Epithelial cell of prostate (primary cell): ENCODE results near the gene TMEM95.
"Not testable (repeated sequence)": the region's sequence is repeated elsewhere in the genome, so short reads cannot be mapped to it uniquely, and the experiment has no call there.

ENCODE experiments used
- DNase-seq: peaks from one replicate; pipeline ENCODE4 v3.0.0-alpha.2; 2011; ENCODE audit warnings: low read depth, low spot score
- H3K27ac ChIP-seq: fragments of 450-650 bp; 2 replicates; pipeline ENCODE4 v1.5.1; 2017; ENCODE audit warnings: mild to moderate bottlenecking

TMEM95 gene

DNA sequence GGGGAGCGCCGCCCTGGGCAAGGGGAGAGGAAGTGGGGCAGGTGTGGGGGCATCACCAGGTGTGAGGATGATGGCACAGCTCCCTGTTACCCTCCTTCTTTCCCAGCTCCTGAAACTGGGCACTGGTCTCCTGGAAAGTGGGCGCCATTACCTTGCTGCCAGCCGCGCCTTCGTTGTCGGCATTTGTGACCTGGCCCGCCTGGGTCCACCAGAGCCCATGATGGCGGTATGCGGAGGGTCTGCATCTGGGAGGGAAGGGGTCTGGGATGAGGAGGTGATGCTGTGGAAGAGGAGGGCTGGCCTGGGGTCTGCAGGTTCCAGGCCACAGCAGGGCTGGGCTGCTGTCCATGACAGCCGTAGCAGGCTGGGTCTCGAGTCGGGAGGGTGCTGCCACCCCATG, 13.1 kb upstream of the TMEM95 start:
- DNase-seq: no peak
- H3K27ac ChIP-seq: no peak overlapping the region

DNA sequence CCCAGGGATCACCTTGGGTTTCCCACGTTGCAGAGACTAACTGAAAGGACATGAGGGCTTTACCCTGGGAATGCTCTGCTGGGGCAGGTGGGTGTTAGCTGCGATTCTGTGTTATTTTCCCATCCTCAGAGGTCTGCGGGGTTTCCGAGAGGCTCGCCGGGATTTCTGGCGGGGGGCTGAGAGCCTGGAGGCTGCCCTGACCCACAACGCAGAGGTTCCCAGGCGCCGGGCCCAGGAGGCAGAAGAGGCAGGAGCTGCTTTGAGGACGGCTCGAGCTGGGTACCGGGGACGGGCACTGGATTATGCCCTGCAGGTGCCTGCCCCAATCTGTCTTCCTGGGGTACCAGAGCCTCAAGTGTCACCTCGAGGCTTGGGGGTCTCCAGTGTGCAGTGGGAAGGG, 11.7 kb upstream of the TMEM95 start:
- no peak overlapping the region for H3K27ac ChIP-seq
- DNase-seq: no peak

DNA sequence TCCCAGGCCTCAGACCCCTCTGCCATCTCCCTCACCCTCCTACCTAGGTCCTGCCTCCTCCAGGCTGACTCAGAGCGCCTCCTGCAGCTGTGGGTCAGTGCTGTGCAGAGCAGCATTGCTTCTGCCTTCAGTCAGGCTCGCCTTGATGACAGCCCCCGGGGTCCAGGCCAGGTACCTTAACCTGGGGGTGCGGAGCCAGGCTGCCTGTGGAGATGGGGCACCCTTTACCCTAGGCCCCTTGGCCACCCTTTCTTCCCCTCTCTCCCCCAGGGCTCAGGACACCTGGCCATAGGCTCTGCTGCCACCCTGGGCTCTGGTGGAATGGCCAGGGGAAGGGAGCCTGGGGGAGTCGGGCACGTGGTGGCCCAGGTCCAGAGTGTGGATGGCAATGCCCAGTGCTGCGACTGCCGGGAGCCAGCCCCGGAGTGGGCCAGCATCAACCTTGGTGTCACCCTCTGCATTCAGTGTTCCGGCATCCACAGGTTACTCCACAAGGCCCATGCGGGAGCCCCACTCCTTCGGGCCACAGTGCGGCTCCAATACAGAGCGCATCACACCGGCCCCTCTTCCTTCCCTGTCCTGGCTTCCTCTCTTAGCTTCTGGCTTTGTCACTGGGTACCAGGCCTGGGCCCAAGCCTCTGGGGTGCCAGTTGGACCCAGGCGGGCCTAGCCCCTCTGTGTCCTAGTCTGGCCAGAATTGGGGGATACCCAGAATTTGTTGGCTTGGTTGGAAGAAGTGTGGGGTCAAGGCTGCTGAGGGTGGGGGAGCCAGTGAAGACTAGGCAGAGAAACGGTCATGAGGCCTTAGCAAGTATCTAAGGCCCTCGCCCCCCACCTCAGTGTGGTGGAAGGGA, 8.0 kb upstream of the TMEM95 start:
- H3K27ac ChIP-seq: no peak overlapping the region
- DNase-seq: no peak

DNA sequence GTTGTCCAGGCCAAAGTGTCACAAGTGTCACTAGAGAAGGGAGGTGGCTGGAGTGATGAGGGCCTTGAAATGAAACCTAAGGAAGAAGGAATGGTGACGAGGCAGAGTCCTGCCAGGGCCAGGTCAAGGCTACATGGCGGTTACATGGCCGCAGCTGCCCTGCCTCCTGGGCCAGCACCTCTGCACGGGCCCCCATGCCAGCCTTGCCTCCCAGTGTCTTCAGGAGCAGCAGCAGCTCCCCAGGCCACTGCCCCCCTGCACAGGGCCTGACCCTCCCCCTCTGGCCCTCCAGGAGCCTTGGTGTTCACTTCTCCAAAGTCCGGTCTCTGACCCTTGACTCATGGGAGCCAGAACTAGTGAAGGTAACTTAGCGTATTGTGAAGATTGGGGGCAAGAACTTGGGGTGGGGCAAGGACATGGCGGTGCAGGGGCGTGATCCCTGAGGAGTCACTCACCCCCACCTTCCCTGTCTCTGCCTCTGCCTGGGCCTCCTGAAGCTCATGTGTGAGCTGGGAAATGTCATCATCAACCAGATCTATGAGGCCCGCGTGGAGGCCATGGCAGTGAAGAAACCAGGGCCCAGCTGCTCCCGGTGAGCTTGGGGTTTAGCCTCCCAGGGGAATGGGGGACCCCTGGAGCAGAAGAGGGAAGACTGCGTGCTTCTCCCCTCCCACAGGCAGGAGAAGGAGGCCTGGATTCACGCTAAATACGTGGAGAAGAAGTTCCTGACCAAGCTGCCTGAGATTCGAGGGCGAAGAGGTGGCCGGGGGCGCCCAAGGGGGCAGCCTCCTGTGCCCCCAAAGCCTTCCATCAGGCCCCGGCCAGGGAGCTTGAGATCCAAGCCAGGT, 7.1 kb upstream of the TMEM95 start:
- no peak for DNase-seq
- no peak overlapping the region for H3K27ac ChIP-seq

DNA sequence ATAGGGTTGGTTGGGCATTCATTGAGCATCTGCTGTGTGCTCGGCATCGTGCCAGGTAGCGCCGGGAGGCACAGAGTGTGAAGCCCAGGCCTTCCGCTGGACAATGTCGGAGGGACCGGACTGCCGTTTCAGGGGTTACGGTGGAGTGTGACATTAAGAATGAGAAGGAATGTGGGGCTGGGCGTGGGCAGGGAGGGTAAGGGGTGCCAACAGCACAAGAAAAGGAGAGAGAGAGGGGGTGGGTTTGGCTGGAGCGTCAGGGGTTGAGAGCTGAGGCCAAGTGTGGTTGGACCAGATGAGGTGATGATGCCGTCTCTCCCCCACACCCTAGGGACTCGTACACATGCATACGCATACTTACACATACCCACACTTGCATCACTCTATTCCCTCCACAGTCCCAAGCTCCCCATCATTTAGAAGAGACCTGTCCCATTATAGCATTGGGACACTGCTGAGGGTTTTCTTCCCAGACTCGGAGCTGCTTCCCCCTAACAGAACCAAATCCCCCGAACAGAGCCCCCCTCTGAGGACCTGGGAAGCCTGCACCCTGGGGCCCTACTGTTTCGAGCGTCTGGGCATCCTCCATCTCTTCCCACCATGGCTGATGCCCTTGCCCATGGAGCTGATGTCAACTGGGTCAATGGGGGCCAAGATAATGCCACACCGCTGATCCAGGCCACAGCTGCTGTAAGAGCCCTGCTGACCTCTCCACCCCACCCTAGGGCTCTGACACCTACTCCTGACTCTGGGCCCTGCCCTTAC, 6.3 kb upstream of the TMEM95 start:
- DNase-seq: no peak
- no peak overlapping the region for H3K27ac ChIP-seq

DNA sequence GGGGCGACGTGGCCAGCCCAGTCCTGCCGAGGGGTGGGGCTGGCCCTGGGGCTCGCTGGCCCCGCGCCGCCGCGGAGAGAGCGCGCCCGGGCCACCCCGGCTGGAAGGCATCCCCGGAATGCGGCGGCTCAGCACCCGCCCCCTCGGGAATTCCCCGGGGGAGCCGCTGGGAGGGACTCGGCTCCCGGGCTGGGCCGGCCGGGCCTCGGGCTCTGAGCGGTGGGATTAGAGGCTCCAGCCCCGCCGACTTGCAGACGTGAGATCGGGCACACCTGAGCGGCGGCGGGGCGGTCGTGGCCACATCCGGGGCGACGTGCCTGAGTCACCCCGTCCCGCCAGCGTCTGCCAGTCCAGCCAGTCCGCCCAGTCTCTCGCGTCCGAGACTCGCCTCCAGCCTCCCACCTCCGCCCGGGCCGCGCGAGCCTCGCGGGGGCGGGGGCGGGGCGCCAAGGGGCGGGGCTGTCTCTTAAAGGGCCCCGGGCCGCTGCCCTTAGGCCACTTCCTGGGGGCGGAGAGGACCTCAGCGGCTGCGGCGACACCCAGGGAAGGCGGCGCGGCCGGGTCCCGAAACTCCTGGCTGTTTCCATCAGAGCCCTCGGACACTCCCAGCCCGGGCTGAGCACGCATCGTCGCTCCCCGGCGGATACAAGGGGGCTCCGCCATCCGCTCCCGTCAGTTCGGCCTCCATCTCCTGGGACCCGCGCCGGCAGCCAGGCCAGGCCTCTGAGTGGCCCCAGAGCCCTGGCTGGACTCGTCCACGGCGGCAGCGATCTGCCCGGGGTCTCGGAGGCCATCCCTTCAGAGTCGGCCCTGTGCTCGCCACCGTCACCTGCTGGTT, 3.1 kb upstream of the TMEM95 start, which contains the start of gene KCTD11:
Gene KCTD11, plus strand, starts transcription at position 498 of the 838 bp plus-strand sequence.
- peak; percentile 97 for DNase-seq
- H3K27ac ChIP-seq: peak within 1 kb of the TSS; percentile 100

DNA sequence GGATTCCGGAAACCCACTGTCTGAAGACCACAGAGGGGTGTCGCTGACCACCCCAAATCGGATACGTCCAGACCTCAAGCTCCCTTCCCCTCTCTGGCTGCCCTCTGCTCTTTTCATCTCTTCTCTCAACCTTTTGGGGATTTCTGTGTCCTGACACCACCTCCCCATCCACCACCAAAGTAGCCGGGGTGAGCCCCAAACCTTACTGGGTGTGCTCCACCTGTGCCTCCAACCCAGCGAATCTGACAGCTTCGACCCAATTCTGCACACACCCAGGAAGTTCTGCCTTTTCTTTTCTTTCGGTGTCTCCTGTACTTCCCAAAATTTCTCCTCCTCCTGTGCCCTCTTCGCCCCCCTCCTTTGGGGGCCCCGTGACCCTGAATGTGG, 2.5 kb upstream of the TMEM95 start:
- H3K27ac ChIP-seq: peak overlapping the region; percentile 100
- no peak for DNase-seq

DNA sequence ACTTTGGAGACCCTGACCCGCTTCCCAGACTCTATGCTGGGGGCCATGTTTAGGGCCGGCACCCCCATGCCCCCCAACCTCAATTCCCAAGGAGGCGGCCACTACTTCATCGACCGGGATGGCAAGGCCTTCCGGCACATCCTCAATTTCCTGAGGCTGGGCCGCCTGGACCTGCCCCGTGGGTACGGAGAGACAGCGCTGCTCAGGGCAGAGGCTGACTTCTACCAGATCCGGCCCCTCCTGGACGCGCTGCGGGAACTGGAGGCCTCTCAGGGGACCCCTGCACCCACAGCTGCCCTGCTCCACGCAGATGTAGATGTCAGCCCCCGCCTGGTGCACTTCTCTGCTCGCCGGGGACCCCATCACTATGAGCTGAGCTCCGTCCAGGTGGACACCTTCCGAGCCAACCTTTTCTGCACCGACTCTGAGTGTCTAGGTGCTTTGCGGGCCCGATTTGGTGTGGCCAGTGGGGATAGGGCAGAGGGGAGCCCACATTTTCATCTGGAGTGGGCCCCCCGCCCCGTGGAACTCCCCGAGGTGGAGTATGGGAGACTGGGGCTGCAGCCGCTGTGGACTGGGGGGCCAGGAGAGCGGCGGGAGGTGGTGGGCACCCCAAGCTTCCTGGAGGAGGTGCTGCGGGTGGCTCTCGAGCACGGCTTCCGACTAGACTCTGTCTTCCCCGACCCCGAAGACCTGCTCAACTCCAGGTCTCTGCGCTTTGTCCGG, 1.9 kb upstream of the TMEM95 start:
- no peak for DNase-seq
- H3K27ac ChIP-seq: peak overlapping the region; percentile 100

DNA sequence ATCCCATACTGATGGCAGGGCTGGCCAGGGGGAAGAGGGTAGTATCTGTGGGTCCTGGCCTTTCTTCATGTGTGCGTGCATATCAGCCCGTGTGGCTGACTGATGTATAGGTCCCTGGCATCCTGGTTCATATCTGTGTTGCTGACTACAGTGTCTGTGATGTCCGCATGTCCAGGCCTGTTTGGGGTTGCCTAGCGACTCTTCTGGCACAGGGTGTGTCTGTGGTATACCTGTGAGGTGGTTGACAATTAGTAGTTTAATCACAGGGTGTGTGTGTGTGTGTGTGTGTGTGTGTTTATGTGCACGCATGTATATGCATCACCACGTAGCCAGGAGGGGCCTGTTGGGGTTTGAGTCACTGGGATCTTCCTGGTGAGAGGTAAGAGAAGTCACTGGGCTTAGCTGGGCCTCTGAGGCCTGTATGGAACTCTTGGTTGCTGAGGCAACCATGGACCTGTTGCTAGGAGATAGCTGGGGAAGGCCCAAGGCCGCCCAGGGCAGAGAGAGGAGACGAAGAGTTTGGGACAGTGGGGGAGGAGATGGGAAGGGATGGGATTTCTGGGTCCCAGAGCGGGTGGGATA, 603 bp upstream of the TMEM95 start:
- H3K27ac ChIP-seq: peak overlapping the region; percentile 100
- peak; percentile 100 for DNase-seq

DNA sequence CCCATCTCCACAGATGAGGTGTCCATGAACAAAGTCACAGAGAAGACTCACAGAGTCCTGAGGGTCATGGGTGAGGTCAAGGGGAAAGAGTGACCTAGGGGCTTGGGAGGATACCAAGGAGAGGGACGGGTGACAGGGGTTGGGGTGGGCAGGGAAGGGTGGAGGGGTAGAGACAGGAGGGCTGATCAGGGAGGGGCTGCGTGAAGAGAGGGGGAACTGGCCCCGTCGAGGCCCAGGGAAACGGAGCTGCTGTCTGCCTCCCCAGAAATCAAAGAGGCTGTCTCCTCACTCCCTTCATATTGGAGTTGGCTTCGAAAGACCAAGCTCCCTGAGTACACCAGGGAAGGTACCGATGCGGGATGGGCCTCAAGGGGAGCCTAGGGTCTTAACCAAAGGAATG, 617 bp downstream of the TMEM95 start:
- DNase-seq: no peak
- H3K27ac ChIP-seq: peak overlapping the region; percentile 100

DNA sequence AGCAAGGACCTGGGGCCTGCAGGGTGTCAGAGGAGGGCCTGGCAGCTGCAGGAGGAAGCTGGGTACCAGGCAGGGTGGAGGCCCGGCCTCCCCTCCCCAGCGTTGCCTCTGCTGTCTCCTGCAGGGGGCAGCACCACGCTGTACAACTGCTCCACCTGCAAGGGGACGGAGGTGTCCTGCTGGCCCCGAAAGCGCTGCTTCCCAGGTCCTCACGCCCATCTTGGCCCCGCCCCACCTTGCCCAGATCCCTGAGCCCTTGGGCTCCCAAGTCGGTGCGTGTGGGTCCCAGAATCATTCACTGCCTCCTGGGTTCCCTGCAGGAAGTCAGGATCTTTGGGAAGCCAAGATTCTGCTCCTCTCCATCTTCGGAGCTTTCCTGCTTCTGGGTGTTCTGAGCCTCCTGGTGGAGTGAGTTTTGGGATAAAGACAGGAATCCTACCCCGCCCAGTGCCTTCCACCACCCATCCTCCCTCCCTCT, 1.2 kb downstream of the TMEM95 start:
- peak overlapping the region; percentile 100 for H3K27ac ChIP-seq
- peak; percentile 61 for DNase-seq

DNA sequence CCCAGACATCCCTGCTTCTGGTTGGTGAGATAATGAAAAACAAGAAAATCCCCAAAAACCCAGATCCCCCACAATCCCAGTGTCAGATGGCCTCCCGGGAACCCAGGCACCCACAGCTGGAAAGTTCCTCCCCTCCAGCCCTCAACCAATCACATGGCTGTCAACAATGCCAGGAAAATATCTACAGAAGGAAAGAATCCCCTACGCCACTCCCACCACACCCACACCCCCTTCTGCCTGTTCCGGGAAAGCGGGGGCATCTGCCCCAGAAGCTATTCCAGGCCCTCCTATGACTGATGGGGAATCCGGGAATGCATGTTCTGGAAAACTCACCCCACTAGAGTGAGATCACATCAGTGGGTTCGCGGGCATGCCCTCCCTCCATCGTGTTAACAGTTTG, 1.8 kb downstream of the TMEM95 start:
- no peak for DNase-seq
- H3K27ac ChIP-seq: no peak overlapping the region

DNA sequence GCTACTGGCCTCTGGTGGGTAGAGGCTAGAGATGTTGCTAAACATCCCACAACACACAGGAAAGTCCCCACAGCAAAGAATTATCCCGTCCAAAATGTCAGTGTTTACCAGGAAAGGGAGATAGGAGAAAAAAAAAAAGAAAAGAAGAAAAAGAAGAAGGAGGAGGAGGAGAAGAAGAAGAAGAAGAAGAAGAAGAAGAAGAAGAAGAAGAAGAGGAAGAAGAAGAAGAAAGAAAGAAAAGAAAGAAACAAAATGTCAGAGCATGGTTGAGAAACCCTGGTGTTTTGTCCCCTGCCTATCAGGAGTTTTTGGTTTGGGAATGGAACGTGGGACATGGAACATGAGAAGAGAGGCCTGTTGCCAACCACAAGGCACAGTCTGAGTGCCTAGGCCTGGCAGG, 2.4 kb downstream of the TMEM95 start:
- no peak for DNase-seq
- no peak overlapping the region for H3K27ac ChIP-seq

DNA sequence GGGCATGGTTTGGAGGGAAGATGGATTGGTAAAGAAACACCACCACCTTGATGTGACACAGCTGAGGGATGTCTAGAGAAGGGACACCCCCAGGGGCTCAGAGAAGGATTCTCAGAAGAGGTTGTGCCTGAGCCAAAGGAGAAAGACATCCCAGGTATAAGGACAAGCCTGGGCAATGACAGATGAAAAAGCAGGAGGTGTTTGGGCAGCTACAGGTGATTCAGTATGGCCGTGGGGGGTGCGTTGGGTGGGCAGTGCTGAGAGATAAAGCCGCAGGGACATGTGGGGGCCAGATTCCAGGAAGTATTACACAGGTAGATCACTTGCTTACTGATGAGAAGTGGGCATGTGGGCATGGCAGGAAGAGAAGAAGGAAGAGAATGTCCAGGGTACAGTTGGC, 7.0 kb downstream of the TMEM95 start:
- DNase-seq: no peak
- H3K27ac ChIP-seq: peak overlapping the region; percentile 27

DNA sequence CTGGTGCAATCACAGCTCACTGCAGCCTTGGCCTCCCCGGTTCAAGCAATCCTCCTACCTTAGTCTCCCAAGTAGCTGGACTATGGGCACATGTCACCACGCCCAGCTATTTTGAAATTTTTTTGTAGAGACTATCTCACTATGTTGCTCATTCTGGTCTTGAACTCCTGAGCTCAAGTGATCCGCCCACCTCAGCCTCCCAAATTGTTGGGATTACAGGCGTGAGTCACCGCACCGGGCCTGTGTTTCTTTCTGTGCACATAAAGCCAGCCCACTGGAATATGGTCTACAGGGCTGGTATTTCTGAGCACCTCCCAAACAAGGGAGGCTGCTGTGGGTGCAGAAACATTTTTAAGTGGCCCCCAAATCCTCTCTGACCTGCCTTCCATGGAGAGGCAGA, 8.4 kb downstream of the TMEM95 start:
- peak overlapping the region; percentile 31 for H3K27ac ChIP-seq
- no peak for DNase-seq

DNA sequence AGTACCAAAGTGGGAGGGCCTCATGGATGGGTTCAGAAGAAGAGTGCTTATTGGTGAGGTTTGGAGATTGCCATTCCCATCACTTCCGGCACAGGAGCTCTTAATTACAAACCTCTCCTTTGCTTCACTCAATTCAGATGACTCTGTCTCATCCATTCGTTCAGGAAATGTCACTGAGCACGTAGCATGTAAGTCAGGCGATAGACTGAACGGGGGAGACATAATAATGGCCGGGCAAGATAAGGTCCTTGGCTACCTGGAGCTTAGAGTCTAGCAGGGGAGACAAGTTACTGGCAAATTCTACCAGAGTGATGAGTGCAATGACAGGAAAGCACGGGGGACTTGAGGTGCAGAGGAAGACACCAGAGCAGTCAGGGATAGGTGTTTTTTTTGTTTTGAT, 11.0 kb downstream of the TMEM95 start:
- DNase-seq, H3K27ac ChIP-seq: not testable (repeated sequence)

DNA sequence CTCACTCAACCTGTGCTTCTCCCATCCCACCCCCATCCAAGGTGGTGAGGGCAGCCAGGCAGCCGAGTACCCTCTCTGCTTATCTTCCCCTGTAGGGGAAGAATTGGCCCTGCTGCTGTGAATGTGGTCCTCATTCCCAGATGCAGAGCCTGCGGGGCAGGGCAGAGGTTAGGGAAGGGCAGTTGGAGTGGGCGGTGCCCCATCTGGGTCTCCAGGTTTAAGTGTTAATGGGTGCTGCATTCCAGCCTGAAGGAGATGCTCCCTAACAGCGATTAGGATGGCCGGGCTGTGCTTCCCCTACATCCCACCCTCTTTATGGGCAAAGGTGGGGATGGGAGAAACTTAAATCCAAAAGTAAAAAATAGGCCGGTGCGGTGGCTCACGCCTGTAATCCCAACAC, 12.1 kb downstream of the TMEM95 start:
- H3K27ac ChIP-seq: no peak overlapping the region
- DNase-seq: no peak

DNA sequence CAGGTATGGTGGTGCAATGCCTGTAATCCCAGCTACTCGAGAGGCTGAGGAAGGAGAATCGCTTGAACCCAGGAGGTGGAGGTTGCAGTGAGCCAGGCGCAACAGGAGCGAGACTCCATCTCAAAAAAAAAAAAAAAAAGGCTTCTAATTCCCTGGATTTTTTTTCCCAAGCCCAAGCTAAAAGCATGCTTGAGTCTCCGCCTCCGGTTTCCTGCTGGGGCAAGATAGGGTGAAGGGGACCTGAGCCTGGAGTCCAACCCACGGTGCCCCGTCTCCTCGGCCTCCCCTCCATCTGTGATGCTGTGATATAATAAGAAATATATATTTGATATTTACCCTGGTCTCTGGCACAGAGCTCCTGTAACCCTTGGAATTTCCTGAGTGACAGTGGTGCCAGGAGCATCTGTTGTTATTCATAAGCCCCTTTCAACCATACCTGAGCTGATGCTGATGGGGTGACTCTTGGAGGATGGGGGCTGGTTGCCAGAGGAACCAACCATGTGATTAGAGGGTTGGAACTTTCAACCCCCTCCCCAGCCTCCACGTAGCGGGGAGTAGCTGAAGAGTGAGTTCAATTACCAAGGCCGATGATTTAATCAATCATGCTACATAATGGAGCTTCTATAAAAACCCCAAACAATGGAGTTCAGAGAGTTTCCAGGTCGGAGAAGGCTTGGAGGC, 13.1 kb downstream of the TMEM95 start:
- H3K27ac ChIP-seq: no peak overlapping the region
- DNase-seq: no peak
